ENCODE results near the gene CCDC68.

GRCh38 chr18:55000529-55000928 lies 41.3 kb upstream of the CCDC68 start:
- TF ChIP-seq CTCF (IDR thresholded peaks at IDR 0.05) (no peak), POLR2A (IDR thresholded peaks at IDR 0.05; ENCODE audit: low read depth) (no peak)
